DMS79 treated with DMSO at 0.1 percent for 48 hours (cell line): ENCODE measurements around the gene PRKAR1A.
"Not testable (repeated sequence)": the region's sequence is repeated elsewhere in the genome, so short reads cannot be mapped to it uniquely, and the experiment has no call there.

Experiments used
- DNase-seq: peaks from one replicate; lab custom pipeline; 2025; lab: John Stamatoyannopoulos, UW

The PRKAR1A gene

GRCh38 chr17:68512247-68512959, at the start of gene PRKAR1A:
Gene PRKAR1A, plus strand, starts transcription at chr17:68512430. Its CDS starts 2,970 bp downstream, at chr17:68515400.
- DNase-seq = peak; percentile 58

- no peak for DNase-seq
Measured at GRCh38 chr17:68463211-68464019, 48.8 kb upstream of the PRKAR1A start.

- no peak for DNase-seq
Measured at GRCh38 chr17:68468334-68468733, 43.9 kb upstream of the PRKAR1A start.

GRCh38 chr17:68468788-68469187, 43.4 kb upstream of the PRKAR1A start:
- DNase-seq = no peak

GRCh38 chr17:68470961-68471360, 41.3 kb upstream of the PRKAR1A start:
- DNase-seq = no peak

GRCh38 chr17:68480885-68481284, 31.3 kb upstream of the PRKAR1A start:
- DNase-seq = no peak

- no peak for DNase-seq
Measured at GRCh38 chr17:68482576-68483041, 29.6 kb upstream of the PRKAR1A start.

- no peak for DNase-seq
Measured at GRCh38 chr17:68484458-68484857, 27.8 kb upstream of the PRKAR1A start.

- DNase-seq = no peak
Measured at GRCh38 chr17:68489919-68490318, 22.3 kb upstream of the PRKAR1A start.

- DNase-seq = peak; percentile 36
Measured at GRCh38 chr17:68491381-68492231, 20.6 kb upstream of the PRKAR1A start.

GRCh38 chr17:68492394-68493054, 19.7 kb upstream of the PRKAR1A start:
- not testable (repeated sequence) for DNase-seq

- no peak for DNase-seq
Measured at GRCh38 chr17:68495081-68495480, 17.1 kb upstream of the PRKAR1A start.

GRCh38 chr17:68497885-68498319, 14.3 kb upstream of the PRKAR1A start:
- DNase-seq = no peak

GRCh38 chr17:68498479-68499326, 13.5 kb upstream of the PRKAR1A start:
- no peak for DNase-seq

- no peak for DNase-seq
Measured at GRCh38 chr17:68499587-68499986, 12.6 kb upstream of the PRKAR1A start.

GRCh38 chr17:68501074-68501473, 11.2 kb upstream of the PRKAR1A start:
- no peak for DNase-seq

- DNase-seq = no peak
Measured at GRCh38 chr17:68505951-68506350, 6.3 kb upstream of the PRKAR1A start.

GRCh38 chr17:68507576-68507975, 4.7 kb upstream of the PRKAR1A start:
- no peak for DNase-seq

GRCh38 chr17:68509141-68510057, 2.8 kb upstream of the PRKAR1A start:
- DNase-seq = peak; percentile 17

- DNase-seq = peak; percentile 32
Measured at GRCh38 chr17:68511254-68511670, 968 bp upstream of the PRKAR1A start.
